Daoy (cell line): ENCODE results near the gene NSUN2. TPM values are rescaled to one million over a fixed set of nuclear protein-coding genes. Genes with fewer than 3 reads are reported as not detected.

Experiments
- DNase-seq: peaks from one replicate; pipeline ENCODE4 v3.0.0-alpha.2; 2015; ENCODE audit warnings: low read depth
- total RNA-seq: library from RNA; depleted of rRNA; stranded (reverse); fragments of >200 nt; shearing (Covaris generic); gene quantifications from 2 replicates; pipeline ENCODE4 v1.2.3, GENCODE V29; 2014

NSUN2 gene
- total RNA-seq, 1 experiment from 2014 or later = 54.5 TPM

GRCh38 chr5:6604341-6604740 is 28.5 kb downstream of the NSUN2 start:
- no peak for DNase-seq

GRCh38 chr5:6603643-6604042 is 29.2 kb downstream of the NSUN2 start:
- no peak for DNase-seq

- no peak for DNase-seq
These were observed 30.4 kb downstream of the NSUN2 start for GRCh38 chr5:6602441-6602840.

GRCh38 chr5:6601816-6602215 is 31.0 kb downstream of the NSUN2 start:
- DNase-seq = no peak

- DNase-seq = no peak
These were observed 31.6 kb downstream of the NSUN2 start for GRCh38 chr5:6601271-6601670.

- no peak for DNase-seq
These were observed 33.1 kb downstream of the NSUN2 start for GRCh38 chr5:6599739-6600138.

GRCh38 chr5:6598351-6598900 is 34.4 kb downstream of the NSUN2 start:
- no peak for DNase-seq

GRCh38 chr5:6597557-6597956 is 35.3 kb downstream of the NSUN2 start:
- DNase-seq = no peak

GRCh38 chr5:6596388-6596787 is 36.5 kb downstream of the NSUN2 start:
- DNase-seq = no peak

GRCh38 chr5:6595405-6595804 is 37.4 kb downstream of the NSUN2 start:
- DNase-seq = no peak

GRCh38 chr5:6594066-6594465 is 38.8 kb downstream of the NSUN2 start:
- DNase-seq = no peak

GRCh38 chr5:6593148-6594016 is 39.5 kb downstream of the NSUN2 start:
- no peak for DNase-seq

- no peak for DNase-seq
These were observed 40.2 kb downstream of the NSUN2 start for GRCh38 chr5:6592601-6593000.

- DNase-seq = no peak
These were observed 41.1 kb downstream of the NSUN2 start for GRCh38 chr5:6591671-6592288.

GRCh38 chr5:6590581-6590980 is 42.3 kb downstream of the NSUN2 start:
- DNase-seq = no peak

- no peak for DNase-seq
These were observed 45.7 kb downstream of the NSUN2 start for GRCh38 chr5:6587171-6587570.

- no peak for DNase-seq
These were observed 46.2 kb downstream of the NSUN2 start for GRCh38 chr5:6586647-6587042.

- DNase-seq = no peak
These were observed 46.8 kb downstream of the NSUN2 start for GRCh38 chr5:6585939-6586646.

- peak; percentile 38 for DNase-seq
These were observed 47.7 kb downstream of the NSUN2 start for GRCh38 chr5:6585168-6585567.

- DNase-seq = no peak
These were observed 48.1 kb downstream of the NSUN2 start for GRCh38 chr5:6584727-6585126.

- no peak for DNase-seq
These were observed 48.7 kb downstream of the NSUN2 start for GRCh38 chr5:6584101-6584645.
